Skin of body (tissue), 2 donors: ENCODE data around the gene DUS3L. TPM values are rescaled to one million over a fixed set of nuclear protein-coding genes. Genes with fewer than 3 reads are reported as not detected.
"Not testable (repeated sequence)": the region's sequence is repeated elsewhere in the genome, so short reads cannot be mapped to it uniquely, and the experiment has no call there.

ENCODE experiments used
- DNase-seq: peaks from one replicate; lab custom pipeline; 2025; lab: John Stamatoyannopoulos, UW
- total RNA-seq: library from RNA; depleted of rRNA; stranded (reverse); fragments of >200 nt; gene quantifications from one replicate; pipeline ENCODE4 v1.2.3, GENCODE V29; 2014

DUS3L gene
- total RNA-seq, 1 donor from 2014 or later: 16.7 TPM

DNA sequence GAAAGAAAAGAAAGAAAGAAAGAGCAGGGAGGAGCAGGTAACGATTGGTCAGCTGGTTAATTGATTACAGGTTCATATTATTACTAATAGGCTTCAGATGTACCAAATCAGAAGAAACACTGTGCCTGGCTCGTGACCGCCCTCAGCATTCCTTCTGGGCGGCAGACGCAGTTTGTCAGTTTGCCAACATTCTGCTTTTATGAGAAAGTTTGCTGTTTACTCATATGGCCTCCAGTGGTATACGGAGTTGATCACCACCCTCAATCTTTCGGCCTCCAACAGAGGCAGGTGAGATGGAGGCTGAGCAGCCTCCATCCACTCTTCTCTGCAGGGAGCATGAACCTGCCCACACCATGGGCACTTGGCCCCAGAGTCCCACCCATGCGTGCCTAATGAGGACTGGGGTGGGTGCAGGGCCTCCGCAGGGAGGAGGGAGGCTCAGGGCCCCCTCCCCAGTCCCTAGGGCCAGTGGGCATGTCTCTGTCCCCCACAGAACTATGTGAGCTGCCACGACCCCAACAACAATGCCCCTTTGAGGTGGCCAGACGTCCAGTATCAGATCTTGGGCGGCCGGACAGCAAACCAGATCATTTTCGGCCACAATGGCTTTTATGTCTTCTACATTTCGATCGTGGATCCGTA is 15.2 kb downstream of the DUS3L start:
- peak; percentile 42 for DNase-seq

DNA sequence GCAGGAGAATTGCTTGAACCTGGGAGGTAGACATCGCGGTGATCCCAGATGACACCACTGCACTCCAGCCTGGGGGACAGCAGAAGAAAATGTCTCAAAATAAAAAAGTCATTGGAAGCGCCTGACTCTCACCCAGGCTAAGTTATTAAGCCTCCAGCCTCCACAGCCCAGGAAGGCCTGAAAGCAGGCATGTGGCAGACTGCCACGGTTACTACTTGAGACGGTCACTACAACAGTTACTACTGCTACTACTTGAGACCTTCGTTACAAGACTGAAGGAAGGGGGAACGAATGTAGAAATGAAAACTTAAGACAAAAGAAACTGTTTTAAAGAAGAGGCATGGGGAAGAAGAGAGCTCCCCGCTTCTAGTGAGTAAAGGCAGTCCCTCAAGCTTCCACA is 16.0 kb downstream of the DUS3L start:
- DNase-seq: no peak

DNA sequence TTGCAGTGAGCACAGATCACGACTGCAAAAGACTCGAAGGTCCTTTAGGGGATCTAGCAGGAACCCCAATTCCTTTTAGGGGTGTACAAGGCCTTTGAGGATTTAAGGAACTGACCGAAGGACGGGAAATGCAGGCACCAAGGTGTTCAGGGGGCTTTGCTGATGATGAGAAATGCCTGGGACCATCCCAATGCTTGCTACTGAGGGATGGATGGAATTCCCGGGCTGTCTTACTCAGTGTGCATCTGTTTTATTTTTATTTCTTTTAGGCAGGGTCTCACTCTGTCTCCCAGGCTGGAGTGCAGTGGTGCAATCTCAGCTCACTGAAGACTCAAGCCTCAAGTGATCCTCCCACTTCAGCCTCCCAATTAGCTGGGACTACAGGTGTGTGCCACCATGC is 17.7 kb downstream of the DUS3L start:
- DNase-seq: no peak

GRCh38 chr19:5772416-5772815 is 18.5 kb downstream of the DUS3L start:
- DNase-seq: no peak

DNA sequence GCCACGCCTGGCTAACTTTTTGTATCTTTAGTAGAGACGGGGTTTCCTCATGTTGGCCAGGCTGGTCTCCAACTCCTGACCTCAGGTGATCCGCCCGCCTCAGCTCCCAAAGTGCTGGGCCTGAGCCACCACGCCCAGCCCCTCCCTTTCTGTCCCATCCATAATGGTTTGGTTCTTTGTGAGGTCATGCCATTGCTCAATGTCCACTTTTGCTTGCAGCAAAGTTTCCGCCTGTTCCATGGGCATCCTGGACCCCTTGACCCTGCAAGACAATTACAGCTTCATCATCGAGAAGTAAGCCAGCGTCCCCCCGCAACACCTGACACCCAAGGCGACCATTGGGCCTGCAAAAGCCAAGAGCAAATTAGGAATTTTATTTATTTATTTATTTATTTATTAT is 23.0 kb downstream of the DUS3L start:
- no peak for DNase-seq

GRCh38 chr19:5765220-5765619 is 25.7 kb downstream of the DUS3L start:
- no peak for DNase-seq

GRCh38 chr19:5762608-5763217 is 28.2 kb downstream of the DUS3L start:
- no peak for DNase-seq

- DNase-seq: no peak
These were observed 37.2 kb downstream of the DUS3L start for GRCh38 chr19:5753743-5754142.

DNA sequence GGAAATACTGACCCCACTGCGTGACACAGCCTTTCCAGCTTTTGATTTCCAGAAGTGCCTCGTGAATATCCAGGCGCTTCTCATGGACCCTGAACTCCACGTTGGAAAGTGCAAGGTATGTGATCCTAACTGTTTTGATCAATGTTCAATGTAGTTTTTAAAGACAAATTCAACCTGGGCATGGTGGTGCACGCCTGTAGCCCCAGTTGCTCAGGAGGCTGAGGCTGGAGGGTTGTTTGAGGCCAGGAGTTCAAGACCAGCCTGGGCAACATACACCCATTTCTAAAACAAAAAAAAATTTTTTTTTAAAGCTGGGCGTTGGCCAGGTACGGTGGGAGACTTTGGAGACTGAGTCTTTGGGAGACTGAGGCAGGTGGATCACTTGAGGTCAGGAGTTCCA is 39.3 kb downstream of the DUS3L start:
- no peak for DNase-seq

DNA sequence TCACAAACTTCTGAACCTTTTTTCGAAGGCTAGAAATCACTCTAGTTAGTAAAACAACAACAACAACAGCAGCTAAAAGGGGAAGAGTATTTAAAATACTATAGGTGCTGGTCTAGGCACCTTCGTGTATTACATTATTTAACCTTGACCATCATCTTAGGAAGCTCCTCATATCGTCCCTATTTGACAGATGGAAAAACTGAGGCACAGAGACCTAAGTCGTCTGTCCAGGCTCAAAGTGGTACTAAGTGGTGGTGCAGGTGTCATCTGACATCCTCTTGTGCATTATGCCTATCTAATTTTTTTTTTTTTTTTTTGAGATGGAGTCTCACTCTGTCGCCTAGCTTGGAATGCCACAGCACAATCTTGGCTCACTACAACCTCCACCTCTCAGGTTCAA is 41.5 kb downstream of the DUS3L start:
- no peak for DNase-seq

DNA sequence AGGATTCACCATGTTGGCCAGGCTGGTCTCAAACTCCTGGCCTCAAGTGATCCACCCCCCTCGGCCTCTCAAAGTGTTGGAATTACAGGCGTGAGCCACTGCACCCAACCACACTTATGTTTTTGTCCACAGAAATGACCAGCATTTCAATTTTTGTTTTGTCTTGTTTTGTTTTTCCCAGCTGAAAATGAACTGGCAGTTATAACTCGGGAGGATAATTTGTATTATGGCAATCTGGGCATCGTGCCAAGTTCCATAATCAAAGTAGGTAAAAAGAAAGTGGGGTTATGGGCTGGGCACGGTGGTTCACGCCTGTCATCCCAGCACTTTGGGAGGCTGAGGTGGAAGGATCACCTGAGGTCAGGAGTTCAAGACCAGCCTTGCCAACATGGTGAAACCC is 42.0 kb downstream of the DUS3L start:
- not testable (repeated sequence) for DNase-seq

DNA sequence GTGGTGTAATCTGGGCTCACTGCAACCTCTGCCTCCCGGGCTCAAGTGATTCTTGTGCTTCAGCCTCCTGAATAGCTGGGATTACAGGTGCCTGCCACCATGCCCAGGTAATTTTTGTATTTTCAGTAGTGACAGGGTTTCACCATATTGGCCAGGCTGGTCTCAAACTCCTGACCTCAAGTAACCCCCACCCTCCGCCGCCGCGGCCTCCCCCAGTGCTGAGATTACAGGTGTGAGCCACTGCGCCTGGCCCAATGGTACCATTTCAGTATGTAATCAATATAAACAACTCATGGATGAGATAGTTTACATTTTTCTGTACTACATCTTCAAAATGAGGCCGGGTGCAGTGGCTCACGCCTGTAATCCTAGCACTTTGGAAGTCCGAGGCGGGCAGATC is 46.0 kb downstream of the DUS3L start:
- DNase-seq: not testable (repeated sequence)

DNA sequence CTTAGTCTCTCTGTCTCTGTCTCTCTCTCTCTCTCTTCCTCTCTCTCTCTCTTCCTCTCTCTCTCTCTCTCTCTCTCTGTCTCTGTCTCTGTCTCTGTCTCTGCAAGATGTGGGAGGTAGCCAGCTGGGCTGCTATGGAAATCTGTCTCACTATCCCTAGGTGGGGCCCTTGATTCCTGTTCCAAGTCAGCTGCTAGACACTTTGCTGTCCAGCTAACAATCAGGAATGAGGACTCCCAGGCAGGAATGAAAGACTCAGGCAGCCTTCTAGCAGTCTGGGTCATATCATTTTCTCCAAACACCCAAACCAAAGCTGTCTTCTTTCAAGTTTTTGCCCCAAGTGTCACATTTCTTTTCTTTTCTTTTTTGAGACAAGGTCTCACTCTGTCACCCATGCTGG is 47.3 kb downstream of the DUS3L start:
- DNase-seq: no peak

DNA sequence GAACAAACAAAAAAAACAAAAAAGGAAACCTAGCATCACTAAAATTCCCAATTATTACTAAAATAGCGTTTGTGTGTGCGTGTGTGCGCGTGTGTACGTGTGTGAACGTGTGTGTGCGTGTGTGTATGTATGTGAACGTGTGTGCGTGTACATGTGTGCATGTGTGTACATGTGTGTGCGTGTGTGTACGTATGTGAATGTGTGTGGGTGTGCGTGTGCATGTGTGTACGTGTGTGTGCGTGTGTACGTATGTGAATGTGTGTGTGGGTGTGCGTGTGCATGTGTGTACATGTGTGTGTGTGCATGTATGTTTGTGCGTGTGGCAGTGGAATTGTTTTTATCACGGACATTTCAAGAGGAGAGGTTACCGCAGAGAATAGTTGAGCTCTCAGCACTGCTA is 48.9 kb downstream of the DUS3L start:
- DNase-seq: no peak

GRCh38 chr19:5738423-5738822 is 52.5 kb downstream of the DUS3L start:
- no peak for DNase-seq

Other genes with a start within 250 kb of the DUS3L start
- gene TINCR, start 223.2 kb downstream of the DUS3L start, total RNA-seq: 17.7 TPM
- gene SAFB2, start 168.4 kb downstream of the DUS3L start, total RNA-seq: 41.2 TPM
- gene SAFB, start 168.1 kb downstream of the DUS3L start, total RNA-seq: 106 TPM
- gene MICOS13, start 110.6 kb downstream of the DUS3L start, total RNA-seq: 25.2 TPM
- 2.4 TPM for gene HSD11B1L, start 110.1 kb downstream of the DUS3L start, total RNA-seq
- 331 TPM for gene RPL36, start 100.9 kb downstream of the DUS3L start, total RNA-seq
- 30.7 TPM for gene LONP1, start 71.0 kb downstream of the DUS3L start, total RNA-seq
- not detected for gene CATSPERD, start 70.5 kb downstream of the DUS3L start, total RNA-seq
- 0.30 TPM for gene PRR22, start 6.4 kb downstream of the DUS3L start, total RNA-seq
- 2.2 TPM for gene NRTN, start 13.9 kb upstream of the DUS3L start, total RNA-seq
- gene FUT6, start 48.5 kb upstream of the DUS3L start, total RNA-seq: 0.20 TPM
- 0.30 TPM for gene FUT3, start 60.3 kb upstream of the DUS3L start, total RNA-seq
- gene FUT5, start 79.4 kb upstream of the DUS3L start, total RNA-seq: not detected
- gene NDUFA11, start 112.6 kb upstream of the DUS3L start, total RNA-seq: 69.7 TPM
- 4.6 TPM for gene VMAC, start 113.7 kb upstream of the DUS3L start, total RNA-seq
- gene CAPS, start 123.1 kb upstream of the DUS3L start, total RNA-seq: 5.3 TPM
- gene RANBP3, start 187.0 kb upstream of the DUS3L start, total RNA-seq: 36.9 TPM